ENCODE data around the gene PPID. TPM values are rescaled to one million over a fixed set of nuclear protein-coding genes. Genes with fewer than 3 reads are reported as not detected.

The PPID gene
- total and polyA plus RNA-seq, 2 of the 13 experiments (the other 11 are each of a cell fraction or from before 2014, with no cell fraction given), result 15.4 to 63.4 TPM

- Histone ChIP-seq H3K27ac (ENCODE audit: extremely low read length, insufficient read depth, low read length) (peak within 1 kb of the TSS; percentile 90), H3K4me2 (ENCODE audit: low read depth, low read length) (peak within 1 kb of the TSS; percentile 86), H3K9me3 (ENCODE audit: low read length) (no peaks in the 10 kb centered on the region), H3K9ac (ENCODE audit: insufficient read depth, low read depth, low read length) (peak within 1 kb of the TSS; percentile 70), H3K79me2 (ENCODE audit: insufficient read depth, low read length) (peaks cover 26% of the 10 kb centered on the region), H3K36me3 (replicated peaks in 1 of 2; ENCODE audit: control insufficient read depth in 1 of 2, insufficient read depth in 2 of 2, low read length in 2 of 2) (no peaks in the 10 kb centered on the region), H3K4me3 (replicated peaks in 1 of 3; ENCODE audit: insufficient read depth in 1 of 3, low read depth in 2 of 3, low read length in 3 of 3) (peak within 1 kb of the TSS; percentile 80 to 90 (median 83)), H4K20me1 (ENCODE audit: insufficient read depth, low read length) (no peaks in the 10 kb centered on the region), H2AFZ (ENCODE audit: low read length) (peak within 1 kb of the TSS; percentile 32), H3K4me1 (ENCODE audit: insufficient read depth, low read length) (peaks cover 28% of the 10 kb centered on the region), H3K27me3 (ENCODE audit: control insufficient read depth in 1 of 2, insufficient read depth in 2 of 2, low read length in 2 of 2) (no peaks in the 10 kb centered on the region)
- peak; percentile 87 for ATAC-seq
- TSS peak; percentile 79 for BruUV-seq (replicated peaks)
- ChIA-PET POLR2A (no interaction called here), CTCF (ENCODE audit: low intra/inter-chr PET ratio, low total read pairs) (no interaction called here)
- peak; percentile 81 for FAIRE-seq
- WGBS (ENCODE audit: low lambda C conversion rate), result 0% methylated on average over 22 of the region's 60 CpGs
- DNase-seq (ENCODE audit: low spot score), result peak; percentile 99
- in situ Hi-C loops (cut with HindIII; ENCODE audit: extremely low pct_ligation_motif_present, low pct_unique_long_range_greater_than_20kb) (no loop called here), intact Hi-C loops (cut with micrococcal nuclease; ENCODE audit: unreplicated experiment) (loop anchor here (1.0 to 5.0 kb wide), 3 partner anchors 51 to 175 kb away; partner anchors contain the start of genes FNIP2 and PPID)
- TF ChIP-seq ZNF3 (CRISPR knock-in tag; IDR thresholded peaks at IDR 0.05) (peak; percentile 55; the same call in 1 of the 2 replicates), HCFC1 (IDR thresholded peaks at IDR 0.05; ENCODE audit: low read depth, low read length) (peak; percentile 91), ZNF296 (CRISPR knock-in tag; conservative IDR thresholded peaks at IDR 0.05) (0 out of 2 replicates have a peak, but pooled peaks have one; percentile 63), ZNF562 (CRISPR knock-in tag; IDR thresholded peaks at IDR 0.05; ENCODE audit: borderline replicate concordance) (no peak), CHD4 (IDR thresholded peaks at IDR 0.05; ENCODE audit: borderline replicate concordance, low read length) (no peak), ZBTB49 (CRISPR knock-in tag; IDR thresholded peaks at IDR 0.05; ENCODE audit: borderline replicate concordance) (0 out of 2 replicates have a peak, but pooled peaks have one; percentile 51), PLSCR1 (CRISPR knock-in tag; IDR thresholded peaks at IDR 0.05; ENCODE audit: borderline replicate concordance) (no peak), RARG (CRISPR knock-in tag; IDR thresholded peaks at IDR 0.05; ENCODE audit: low read depth) (no peak), ERF (CRISPR knock-in tag; IDR thresholded peaks at IDR 0.05) (peak; percentile 97), TCF7 (IDR thresholded peaks at IDR 0.05; ENCODE audit: low read depth) (no peak), ZNF567 (CRISPR knock-in tag; IDR thresholded peaks at IDR 0.05; ENCODE audit: borderline replicate concordance) (no peak), EHMT2 (IDR thresholded peaks at IDR 0.05; ENCODE audit: borderline replicate concordance, low read depth, low read length) (no peak; the same call in 1 of the 2 replicates), HOXA9 (CRISPR knock-in tag; IDR thresholded peaks at IDR 0.05; ENCODE audit: borderline replicate concordance) (no peak), GATA4 (IDR thresholded peaks at IDR 0.05; ENCODE audit: borderline replicate concordance, low read depth) (no peak; the same call in 1 of the 2 replicates), GATAD2A (CRISPR knock-in tag; IDR thresholded peaks at IDR 0.05) (peak; percentile 81), POLR2G (IDR thresholded peaks at IDR 0.05; ENCODE audit: low read depth, low read length) (no peak; the same call in 1 of the 2 replicates), SSRP1 (CRISPR knock-in tag; IDR thresholded peaks at IDR 0.05) (peak; percentile 27; the same call in 1 of the 2 replicates)
Observed at GRCh38 chr4:158671915-158672806, 51.0 kb downstream of the PPID start, which contains the start of gene ETFDH. ETFDH (plus strand) TSS chr4:158672296; CDS start chr4:158672457, 161 bp downstream.

Data from HepG2 (cell line).